Measurements from ENCODE around the gene WNT9A. TPM values are rescaled to one million over a fixed set of nuclear protein-coding genes. Genes with fewer than 3 reads are reported as not detected.

Gene WNT9A
- polyA plus RNA-seq, 1 donor from 2014 or later, result 0.57 TPM

GRCh38 chr1:227902641-227902990, 45.1 kb downstream of the WNT9A start:
- Histone ChIP-seq H3K9ac (ENCODE audit: low read length) (no peak overlapping the region), H3K27ac (ENCODE audit: low read length) (no peak overlapping the region), H3K4me2 (ENCODE audit: low read length) (no peak overlapping the region), H3K4me3 (ENCODE audit: low read length) (no peak overlapping the region), H3K27me3 (ENCODE audit: insufficient read depth, low read depth, low read length) (no peaks in the 10 kb centered on the region), H4K20me1 (ENCODE audit: insufficient read depth) (no peaks in the 10 kb centered on the region), H3K79me2 (replicated peaks; ENCODE audit: insufficient read depth, low read length) (no peaks in the 10 kb centered on the region), H3K36me3 (ENCODE audit: insufficient read depth, low read length) (no peaks in the 10 kb centered on the region), H3F3A (ENCODE audit: insufficient read depth, low read length, poor library complexity, severe bottlenecking) (no peaks in the 10 kb centered on the region), H2AFZ (ENCODE audit: low read depth, low read length) (no peak overlapping the region), H3K9me3 (ENCODE audit: low read length) (no peaks in the 10 kb centered on the region), H3K9me2 (ENCODE audit: insufficient read depth, low read length) (no peaks in the 10 kb centered on the region)
- TF ChIP-seq EZH2 (IDR thresholded peaks at IDR 0.05; ENCODE audit: borderline replicate concordance, insufficient read depth, low read length, poor library complexity, severe bottlenecking) (no peak), REST (IDR thresholded peaks at IDR 0.05; ENCODE audit: borderline replicate concordance) (no peak)

GRCh38 chr1:227901906-227902640, 45.7 kb downstream of the WNT9A start:
- no peak overlapping the region for H3K4me3 ChIP-seq (ENCODE audit: low read length)
- TF ChIP-seq SMC3 (conservative IDR thresholded peaks at IDR 0.05; ENCODE audit: poor library complexity) (no peak), POLR2AphosphoS5 (IDR thresholded peaks at IDR 0.05) (no peak), MXI1 (conservative IDR thresholded peaks at IDR 0.05; ENCODE audit: poor library complexity, severe bottlenecking) (no peak), RAD21 (conservative IDR thresholded peaks at IDR 0.05) (no peak)
- no peak overlapping the region for H3K9ac ChIP-seq (ENCODE audit: low read length)
- H3K79me2 ChIP-seq (replicated peaks; ENCODE audit: insufficient read depth, low read length), result no peaks in the 10 kb centered on the region
- no peaks in the 10 kb centered on the region for H3K36me3 ChIP-seq (ENCODE audit: insufficient read depth, low read length)
- H3K4me2 ChIP-seq (ENCODE audit: low read length), result no peak overlapping the region
- H2AFZ ChIP-seq (ENCODE audit: low read depth, low read length), result no peak overlapping the region
- H4K20me1 ChIP-seq (ENCODE audit: insufficient read depth), result no peaks in the 10 kb centered on the region
- H3K27ac ChIP-seq (ENCODE audit: low read length), result no peak overlapping the region
- H3K9me3 ChIP-seq (ENCODE audit: low read length), result no peaks in the 10 kb centered on the region
- no peaks in the 10 kb centered on the region for H3K27me3 ChIP-seq (ENCODE audit: insufficient read depth, low read depth, low read length)
- H3F3A ChIP-seq (ENCODE audit: insufficient read depth, low read length, poor library complexity, severe bottlenecking), result no peaks in the 10 kb centered on the region
- H3K9me2 ChIP-seq (ENCODE audit: insufficient read depth, low read length), result no peaks in the 10 kb centered on the region

- no peaks in the 10 kb centered on the region for H3K9me2 ChIP-seq (ENCODE audit: insufficient read depth, low read length)
- no peaks in the 10 kb centered on the region for H3K79me2 ChIP-seq (replicated peaks; ENCODE audit: insufficient read depth, low read length)
- H3K9ac ChIP-seq (ENCODE audit: low read length), result no peak overlapping the region
- no peaks in the 10 kb centered on the region for H3K9me3 ChIP-seq (ENCODE audit: low read length)
- no peak for TF ChIP-seq EP300 (conservative IDR thresholded peaks at IDR 0.05; ENCODE audit: poor library complexity, severe bottlenecking)
- TF ChIP-seq TAF1 (IDR thresholded peaks at IDR 0.05; ENCODE audit: low read depth), result no peak
- no peak for TF ChIP-seq MXI1 (conservative IDR thresholded peaks at IDR 0.05; ENCODE audit: poor library complexity, severe bottlenecking)
- no peak for TF ChIP-seq SMC3 (conservative IDR thresholded peaks at IDR 0.05; ENCODE audit: poor library complexity)
- no peak for TF ChIP-seq EZH2 (IDR thresholded peaks at IDR 0.05; ENCODE audit: borderline replicate concordance, insufficient read depth, low read length, poor library complexity, severe bottlenecking)
- no peak for TF ChIP-seq REST (IDR thresholded peaks at IDR 0.05; ENCODE audit: borderline replicate concordance)
- no peak for TF ChIP-seq RAD21 (conservative IDR thresholded peaks at IDR 0.05)
- TF ChIP-seq, protein P1, sequence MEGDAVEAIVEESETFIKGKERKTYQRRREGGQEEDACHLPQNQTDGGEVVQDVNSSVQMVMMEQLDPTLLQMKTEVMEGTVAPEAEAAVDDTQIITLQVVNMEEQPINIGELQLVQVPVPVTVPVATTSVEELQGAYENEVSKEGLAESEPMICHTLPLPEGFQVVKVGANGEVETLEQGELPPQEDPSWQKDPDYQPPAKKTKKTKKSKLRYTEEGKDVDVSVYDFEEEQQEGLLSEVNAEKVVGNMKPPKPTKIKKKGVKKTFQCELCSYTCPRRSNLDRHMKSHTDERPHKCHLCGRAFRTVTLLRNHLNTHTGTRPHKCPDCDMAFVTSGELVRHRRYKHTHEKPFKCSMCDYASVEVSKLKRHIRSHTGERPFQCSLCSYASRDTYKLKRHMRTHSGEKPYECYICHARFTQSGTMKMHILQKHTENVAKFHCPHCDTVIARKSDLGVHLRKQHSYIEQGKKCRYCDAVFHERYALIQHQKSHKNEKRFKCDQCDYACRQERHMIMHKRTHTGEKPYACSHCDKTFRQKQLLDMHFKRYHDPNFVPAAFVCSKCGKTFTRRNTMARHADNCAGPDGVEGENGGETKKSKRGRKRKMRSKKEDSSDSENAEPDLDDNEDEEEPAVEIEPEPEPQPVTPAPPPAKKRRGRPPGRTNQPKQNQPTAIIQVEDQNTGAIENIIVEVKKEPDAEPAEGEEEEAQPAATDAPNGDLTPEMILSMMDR (IDR thresholded peaks at IDR 0.05; ENCODE audit: poor library complexity, severe bottlenecking), result no peak
- TF ChIP-seq POLR2AphosphoS5 (IDR thresholded peaks at IDR 0.05), result no peak
- no peak overlapping the region for H2AFZ ChIP-seq (ENCODE audit: low read depth, low read length)
- H4K20me1 ChIP-seq (ENCODE audit: insufficient read depth), result no peaks in the 10 kb centered on the region
- no peak overlapping the region for H3K4me3 ChIP-seq (ENCODE audit: low read length)
- H3K4me2 ChIP-seq (ENCODE audit: low read length), result no peak overlapping the region
- no peaks in the 10 kb centered on the region for H3F3A ChIP-seq (ENCODE audit: insufficient read depth, low read length, poor library complexity, severe bottlenecking)
- H3K27ac ChIP-seq (ENCODE audit: low read length), result no peak overlapping the region
- H3K27me3 ChIP-seq (ENCODE audit: insufficient read depth, low read depth, low read length), result no peaks in the 10 kb centered on the region
- no peaks in the 10 kb centered on the region for H3K36me3 ChIP-seq (ENCODE audit: insufficient read depth, low read length)
These were observed 46.4 kb downstream of the WNT9A start for GRCh38 chr1:227901239-227901905.

All from neural cell (in vitro differentiated cells).